IMR-90 (cell line): ENCODE measurements around the gene TAOK1. TPM values are rescaled to one million over a fixed set of nuclear protein-coding genes. Genes with fewer than 3 reads are reported as not detected.

Experiments used
- ATAC-seq: fragments of 200-7000 bp; cut with Tn5 transposase; 2 replicates; pipeline ENCODE4 v1.9.1; 2020; ENCODE audit warnings: low read depth, mild to moderate bottlenecking, moderate library complexity
- BruUV-seq: library from RNA; stranded (reverse); fragments of 400-500 nt; replicated peaks from 2 replicates; lab custom pipeline; 2021; lab: Mats Ljungman, UMichigan
- CTCF ChIA-PET: fragments of 300-600 bp; formaldehyde crosslinking; extraction: SDS; loops from one replicate; lab custom pipeline; 2021; ENCODE audit warnings: antibody characterized with exemption; lab: Yijun Ruan, JAX
- POLR2A ChIA-PET: fragments of 300-600 bp; sonication (Branson Sonifier 250); formaldehyde crosslinking; loops from one replicate; lab custom pipeline; 2022; ENCODE audit warnings: antibody characterized with exemption; ENCODE audit not compliant: unreplicated experiment; lab: Charles Lee
- DNase-seq: peaks from one replicate; pipeline ENCODE4 v3.0.0; 2013
- H2AFZ ChIP-seq: replicated peaks from 2 replicates; pipeline ENCODE3; 2013; ENCODE audit warnings: low read length, mild to moderate bottlenecking; ENCODE audit not compliant: poor library complexity
- H2AK5ac ChIP-seq: 2 replicates; pipeline ENCODE4 v1.6.1; 2013; ENCODE audit warnings: low read depth, low read length, inconsistent platforms
- H2AK9ac ChIP-seq: replicated peaks from 2 replicates; pipeline ENCODE3; 2013; ENCODE audit warnings: mild to moderate bottlenecking, low read depth, low read length, moderate library complexity; ENCODE audit not compliant: poor library complexity
- H2BK120ac ChIP-seq: 2 replicates; pipeline ENCODE4 v1.6.1; 2013; ENCODE audit warnings: low read depth, low read length, inconsistent platforms
- H2BK15ac ChIP-seq: 3 replicates; pipeline ENCODE4 v1.6.1; 2013; ENCODE audit warnings: low read depth, low read length, inconsistent platforms
- H2BK20ac ChIP-seq: 2 replicates; pipeline ENCODE4 v1.6.1; 2013; ENCODE audit warnings: low read depth, mild to moderate bottlenecking, inconsistent platforms, low read length, moderate library complexity
- H2BK5ac ChIP-seq: 2 replicates; pipeline ENCODE4 v1.6.1; 2013; ENCODE audit warnings: mild to moderate bottlenecking, low read depth, low read length, inconsistent platforms; ENCODE audit not compliant: poor library complexity, severe bottlenecking
- H3K14ac ChIP-seq: replicated peaks from 2 replicates; pipeline ENCODE4 v1.6.1; 2013; ENCODE audit warnings: low read depth, low read length, inconsistent platforms
- H3K18ac ChIP-seq: 2 replicates; pipeline ENCODE4 v1.6.1; 2013; ENCODE audit warnings: low read depth, low read length, control low read depth
- H3K23ac ChIP-seq: 2 replicates; pipeline ENCODE4 v1.6.1; 2013; ENCODE audit warnings: low read depth, low read length, inconsistent platforms
- H3K27ac ChIP-seq: 2 replicates; pipeline ENCODE4 v1.5.1; 2013; ENCODE audit warnings: mild to moderate bottlenecking, control low read depth, low read length; ENCODE audit not compliant: insufficient read depth
- H3K27me3 ChIP-seq: 2 replicates; pipeline ENCODE4 v1.6.1; 2013; ENCODE audit warnings: low read length; ENCODE audit not compliant: control insufficient read depth, insufficient read depth
- H3K36me3 ChIP-seq: 2 replicates; pipeline ENCODE4 v1.6.1; 2013; ENCODE audit warnings: low read length, mixed read lengths; ENCODE audit not compliant: control insufficient read depth, insufficient read depth
- H3K4ac ChIP-seq: 2 replicates; pipeline ENCODE4 v1.6.1; 2013; ENCODE audit warnings: low read depth, low read length, inconsistent platforms
- H3K4me1 ChIP-seq: 2 replicates; pipeline ENCODE4 v1.6.1; 2013; ENCODE audit warnings: low read length, mixed read lengths; ENCODE audit not compliant: control insufficient read depth, insufficient read depth
- H3K4me2 ChIP-seq: 2 replicates; pipeline ENCODE4 v1.6.1; 2013; ENCODE audit warnings: low read depth, mild to moderate bottlenecking, control low read depth, low read length, moderate library complexity
- H3K4me3 ChIP-seq: 2 replicates; pipeline ENCODE4 v1.5.1; 2013; ENCODE audit warnings: low read depth, mild to moderate bottlenecking, control low read depth, low read length, moderate library complexity; ENCODE audit not compliant: insufficient read depth
- H3K56ac ChIP-seq: 2 replicates; pipeline ENCODE4 v1.6.1; 2013; ENCODE audit warnings: low read length, inconsistent platforms; ENCODE audit not compliant: insufficient read depth; ENCODE audit errors: extremely low read depth
- H3K79me1 ChIP-seq, 2 experiments: 2 replicates each; pipeline ENCODE4 v1.6.1; 2013; ENCODE audit warnings: low read length in 2 of 2, inconsistent platforms in 1 of 2, low read depth in 1 of 2
- H3K9ac ChIP-seq: 2 replicates; pipeline ENCODE4 v1.6.1; 2013; ENCODE audit warnings: low read depth, low read length, control low read depth
- H3K9me1 ChIP-seq: 2 replicates; pipeline ENCODE4 v1.6.1; 2013; ENCODE audit warnings: low read length, inconsistent platforms; ENCODE audit not compliant: insufficient read depth
- H3K9me3 ChIP-seq: 2 replicates; pipeline ENCODE4 v1.6.1; 2013; ENCODE audit warnings: low read length; ENCODE audit not compliant: control insufficient read depth, insufficient read depth
- H4K20me1 ChIP-seq: 2 replicates; pipeline ENCODE4 v1.6.1; 2013; ENCODE audit warnings: low read length, inconsistent platforms; ENCODE audit not compliant: insufficient read depth
- H4K5ac ChIP-seq: 2 replicates; pipeline ENCODE4 v1.6.1; 2013; ENCODE audit warnings: mild to moderate bottlenecking, low read depth, low read length, control low read depth
- H4K8ac ChIP-seq, 2 experiments: 2 replicates each; pipeline ENCODE4 v1.6.1; 2013; ENCODE audit warnings: low read depth in 2 of 2, low read length in 2 of 2, control low read depth in 1 of 2, inconsistent platforms in 1 of 2
- H4K91ac ChIP-seq: 2 replicates; pipeline ENCODE4 v1.6.1; 2013; ENCODE audit warnings: low read depth, low read length, inconsistent platforms; ENCODE audit not compliant: insufficient read depth
- BHLHE40 ChIP-seq: fragments of 150-350 bp; IDR thresholded peaks from 2 replicates; pipeline ENCODE4 v1.6.1; 2016; ENCODE audit warnings: mild to moderate bottlenecking, low read depth, low read length
- ELK1 ChIP-seq: fragments of 150-350 bp; IDR thresholded peaks from 2 replicates; pipeline ENCODE4 v1.6.1; 2016; ENCODE audit warnings: low read depth, mild to moderate bottlenecking, low read length, moderate library complexity, borderline replicate concordance
- MAFK ChIP-seq: IDR thresholded peaks from 2 replicates; pipeline ENCODE4 v1.6.1; 2012; ENCODE audit warnings: low read depth, low read length, improper control_type of control experiment
- MXI1 ChIP-seq: IDR thresholded peaks from 2 replicates; pipeline ENCODE4 v1.6.1; 2012; ENCODE audit warnings: low read depth, mild to moderate bottlenecking, low read length, moderate library complexity, borderline replicate concordance
- POLR2A ChIP-seq: IDR thresholded peaks from 2 replicates; pipeline ENCODE4 v1.6.1; 2012; ENCODE audit warnings: mild to moderate bottlenecking, low read depth, low read length
- RCOR1 ChIP-seq: IDR thresholded peaks from 2 replicates; pipeline ENCODE4 v1.6.1; 2012; ENCODE audit warnings: mild to moderate bottlenecking, low read length, improper control_type of control experiment; ENCODE audit not compliant: insufficient replicate concordance
- RFX5 ChIP-seq: IDR thresholded peaks from 2 replicates; pipeline ENCODE4 v1.8.0; 2012; ENCODE audit warnings: low read depth, mild to moderate bottlenecking, low read length, moderate library complexity
- USF2 ChIP-seq: fragments of 150-350 bp; IDR thresholded peaks from 2 replicates; pipeline ENCODE4 v1.6.1; 2017; ENCODE audit warnings: mild to moderate bottlenecking, antibody characterized with exemption, low read length, low read depth
- WGBS, 2 experiments: methylation state at CpG; one replicate each; pipeline versions ENCODE4 v1.1.5 to v1.1.7; 2013; ENCODE audit warnings: missing lambda C conversion rate in 2 of 2; ENCODE audit not compliant: insufficient read length in 1 of 2; ENCODE audit errors: extremely low coverage in 2 of 2; 5-methylcytosine and 5-hydroxymethylcytosine counted together
- dilution Hi-C: fragments of 300-500 bp; cut with HindIII; formaldehyde crosslinking; loops from one replicate; pipeline ENCODE4 v1.14.3; 2018; ENCODE audit warnings: low sequenced_read_pairs; ENCODE audit not compliant: unreplicated experiment
- in situ Hi-C: fragments of 300-500 bp; cut with MboI; formaldehyde crosslinking; loops from 3 replicates; pipeline ENCODE4 v1.14.3; 2019; ENCODE audit warnings: low sequenced_read_pairs, inconsistent platforms, mixed read lengths
- intact Hi-C: fragments of 100-400 bp; cut with micrococcal nuclease; formaldehyde crosslinking; loops from 2 replicates; pipeline ENCODE4 v1.10.0; 2022
- polyA plus RNA-seq, 3 experiments: library from polyadenylated mRNA; depleted of rRNA; stranded (reverse); fragments of >200 nt; gene quantifications; 2 replicates each; pipeline ENCODE4 v1.2.3, GENCODE V29; 2012; ENCODE audit warnings: low replicate concordance in 1 of 3
- total RNA-seq: library from RNA; depleted of rRNA; stranded (reverse); fragments of >200 nt; gene quantifications from 2 replicates; pipeline ENCODE4 v1.2.3, GENCODE V29; 2012

Gene TAOK1
- total and polyA plus RNA-seq, 2 of the 4 experiments (the other 2 are of a cell fraction): 9.8 to 91.8 TPM

GRCh38 chr17:29364691-29365090 is 25.5 kb upstream of the TAOK1 start:
- Histone ChIP-seq H2BK120ac (no peak overlapping the region), H3K27me3 (no peaks in the 10 kb centered on the region), H3K9me1 (no peaks in the 10 kb centered on the region), H3K14ac (no peak overlapping the region), H3K36me3 (no peaks in the 10 kb centered on the region), H3K9me3 (no peaks in the 10 kb centered on the region), H2AK9ac (no peak overlapping the region), H3K56ac (no peak overlapping the region), H3K18ac (no peak overlapping the region), H4K91ac (no peak overlapping the region), H4K20me1 (no peaks in the 10 kb centered on the region), H3K23ac (no peak overlapping the region), H3K27ac (no peak overlapping the region), H2BK5ac (no peak overlapping the region), H2AFZ (no peak overlapping the region), H4K5ac (no peak overlapping the region), H3K79me1 (no peaks in the 10 kb centered on the region), H2AK5ac (no peak overlapping the region), H2BK15ac (no peak overlapping the region), H3K9ac (no peak overlapping the region), H4K8ac (no peak overlapping the region), H3K4me1 (no peaks in the 10 kb centered on the region), H3K4ac (no peak overlapping the region), H2BK20ac (no peak overlapping the region), H3K4me3 (no peak overlapping the region), H3K4me2 (no peak overlapping the region)
- intact Hi-C loops (loop anchor here (5.0 kb wide), 1 partner anchor 217 kb away; no protein-coding TSS in a partner anchor), dilution Hi-C loops (no loop called here), in situ Hi-C loops (no loop called here)
- DNase-seq (no peak), ATAC-seq (no peak)
- CTCF ChIA-PET: no interaction called here
- POLR2A ChIA-PET: interaction anchor here (0.6 kb wide), 1 partner anchor 10 kb away, joined by 6 read pairs; no protein-coding TSS in a partner anchor
- TF ChIP-seq RFX5 (no peak), USF2 (no peak), MXI1 (no peak), BHLHE40 (no peak), MAFK (no peak), RCOR1 (no peak), POLR2A (no peak), ELK1 (no peak)
- no TSS peak for BruUV-seq
- WGBS, 2 experiments: no CpG with 5 or more reads among the region's 4 CpGs
